ENCODE results near the gene ADRA2A.

The ADRA2A gene

DNA sequence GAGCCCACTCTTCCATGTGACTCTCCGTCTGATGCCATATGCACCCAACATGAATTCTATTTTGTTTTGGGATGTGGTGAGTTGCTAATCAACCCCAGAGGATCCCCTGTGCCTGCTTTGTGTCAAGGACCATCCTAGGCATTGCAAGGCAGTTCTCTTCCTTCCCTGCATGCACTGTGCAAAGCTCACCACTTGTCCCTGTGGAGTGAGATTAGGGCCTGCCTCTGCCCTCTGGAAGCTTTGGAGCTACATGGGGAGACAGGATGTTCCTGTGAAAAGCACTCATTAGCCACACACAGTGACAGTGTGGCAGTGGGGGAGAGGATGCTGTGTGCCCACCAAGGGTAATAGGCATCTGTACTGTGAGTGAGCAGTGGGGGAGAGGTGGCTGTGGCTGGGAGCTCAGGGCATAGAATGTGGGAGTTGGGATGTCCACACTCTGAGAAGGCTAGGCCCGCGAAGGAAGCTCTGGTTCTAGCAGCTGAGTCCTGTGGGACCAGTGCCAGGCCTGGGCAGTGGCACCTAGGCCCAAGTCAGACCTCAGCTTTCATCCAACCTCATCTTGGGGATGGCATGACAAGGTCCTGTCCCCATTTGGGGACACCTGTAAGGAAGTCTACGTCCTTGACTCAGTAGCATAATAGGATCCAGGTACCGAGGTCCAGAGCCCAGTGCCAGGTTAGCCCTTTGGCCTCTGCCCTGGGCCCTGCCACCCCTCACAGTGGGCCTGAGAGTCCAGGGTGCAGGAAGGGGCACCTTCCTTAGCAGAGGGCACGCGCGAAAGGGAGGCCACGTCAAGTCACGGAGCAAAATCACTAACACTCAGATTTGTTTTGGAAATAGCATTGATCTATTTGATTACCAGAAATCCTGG, 6.6 kb downstream of the ADRA2A start:
- no peak for DNase-seq (ENCODE audit: low read depth)

DNA sequence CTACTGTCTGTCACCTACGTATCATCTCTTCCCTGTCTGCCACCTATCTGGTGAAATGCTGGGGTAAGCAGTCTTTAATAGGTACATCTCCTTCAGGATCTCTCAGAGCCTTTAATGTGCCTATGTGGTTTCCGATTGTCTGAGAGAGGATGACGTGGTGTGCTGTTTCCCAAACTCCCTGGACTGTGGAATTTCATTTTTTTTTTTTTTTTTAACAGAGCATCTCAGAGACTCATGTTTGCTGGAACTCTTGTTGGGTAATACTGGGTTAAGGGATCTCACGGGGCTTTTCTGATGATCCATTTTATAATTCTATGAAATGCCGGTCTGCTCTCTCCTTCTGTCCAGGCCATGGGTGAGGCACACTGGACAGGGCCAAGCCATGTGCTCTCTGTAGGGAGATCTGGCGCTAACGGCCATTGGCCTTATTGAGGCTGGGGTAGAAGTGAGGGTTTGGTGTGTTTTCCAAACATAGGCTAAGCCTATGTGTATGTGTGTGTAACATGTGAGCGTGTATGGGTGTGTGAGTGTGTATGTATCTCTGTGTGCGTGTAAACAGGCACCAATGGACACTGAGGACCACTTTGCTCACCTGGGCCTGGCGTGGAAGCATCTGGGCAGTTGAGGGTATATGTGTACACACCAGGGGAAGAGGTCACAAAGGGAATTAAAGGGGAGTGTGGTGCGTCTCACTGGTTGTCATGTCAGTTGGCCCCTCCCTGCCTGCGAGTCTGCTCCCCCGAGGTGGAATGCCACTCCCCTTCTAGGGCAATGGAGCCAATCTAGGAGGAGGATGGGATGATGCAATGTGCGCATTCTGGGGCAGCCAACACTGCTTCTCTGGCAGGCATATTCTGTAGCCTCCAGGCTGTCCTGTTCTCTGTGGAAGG, 7.8 kb downstream of the ADRA2A start:
- no peak for DNase-seq (ENCODE audit: low read depth)

DNA sequence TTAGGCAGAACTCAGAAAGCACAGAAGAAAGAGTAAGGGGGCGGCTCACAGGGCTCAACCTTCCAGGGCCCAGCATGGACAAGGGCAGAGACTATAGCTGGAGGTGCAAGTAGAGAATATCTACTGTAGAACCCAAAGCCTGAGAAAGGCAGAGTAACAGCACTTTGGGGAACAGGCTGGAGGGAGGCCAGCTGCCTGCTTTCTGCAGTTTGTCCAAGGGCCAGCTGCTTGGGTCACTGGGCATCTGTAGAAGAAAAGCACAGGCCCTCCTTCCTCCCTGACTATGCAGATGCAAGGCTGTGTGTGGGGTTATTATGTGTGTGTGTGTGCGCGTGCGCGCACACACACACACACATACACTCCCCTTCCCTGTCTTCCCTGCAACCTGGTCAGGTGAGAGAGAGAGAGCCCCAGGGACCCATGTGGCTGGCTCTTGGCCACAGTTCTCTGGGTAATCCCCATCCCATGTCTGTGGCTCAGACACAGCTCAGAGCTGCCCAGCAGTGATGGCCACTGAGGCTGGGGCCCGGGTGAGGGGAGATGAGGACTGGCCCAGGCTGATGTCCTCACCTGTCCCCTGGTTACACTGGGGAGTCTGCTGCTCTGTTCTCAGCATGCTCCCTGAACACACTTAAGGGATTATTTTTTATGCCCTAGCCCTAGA, 9.0 kb downstream of the ADRA2A start:
- DNase-seq (ENCODE audit: low read depth): no peak

DNA sequence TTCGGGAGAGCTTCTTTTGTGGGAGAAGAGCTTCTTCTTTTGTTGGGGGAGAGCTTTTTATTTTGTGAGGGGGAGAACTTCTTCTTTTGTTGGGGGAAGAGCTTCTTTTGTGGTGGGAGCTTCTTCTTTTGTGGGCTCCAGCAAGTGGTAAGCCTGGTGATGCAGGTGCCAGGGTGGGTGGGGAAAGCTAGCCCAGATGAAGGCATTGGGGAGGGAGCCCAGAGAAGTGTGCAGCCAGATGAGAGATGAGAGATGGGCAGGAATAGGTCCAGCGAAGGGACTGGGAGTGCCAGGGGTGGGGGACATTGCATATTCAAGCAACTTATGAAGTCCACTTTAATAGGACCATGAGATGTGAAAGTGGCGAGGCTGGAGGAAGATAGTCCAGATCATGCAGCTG, 9.7 kb downstream of the ADRA2A start:
- DNase-seq (ENCODE audit: low read depth): no peak

- DNase-seq (ENCODE audit: low read depth): no peak
These were observed 10.5 kb downstream of the ADRA2A start for GRCh38 chr10:111087331-111087756.

GRCh38 chr10:111087968-111088505, 11.2 kb downstream of the ADRA2A start:
- DNase-seq (ENCODE audit: low read depth): no peak

GRCh38 chr10:111089293-111089692, 12.5 kb downstream of the ADRA2A start:
- no peak for DNase-seq (ENCODE audit: low read depth)

- no peak for DNase-seq (ENCODE audit: low read depth)
These were observed 15.0 kb downstream of the ADRA2A start for GRCh38 chr10:111091833-111092232.

- DNase-seq (ENCODE audit: low read depth): no peak
These were observed 17.0 kb downstream of the ADRA2A start for GRCh38 chr10:111093741-111094380.

DNA sequence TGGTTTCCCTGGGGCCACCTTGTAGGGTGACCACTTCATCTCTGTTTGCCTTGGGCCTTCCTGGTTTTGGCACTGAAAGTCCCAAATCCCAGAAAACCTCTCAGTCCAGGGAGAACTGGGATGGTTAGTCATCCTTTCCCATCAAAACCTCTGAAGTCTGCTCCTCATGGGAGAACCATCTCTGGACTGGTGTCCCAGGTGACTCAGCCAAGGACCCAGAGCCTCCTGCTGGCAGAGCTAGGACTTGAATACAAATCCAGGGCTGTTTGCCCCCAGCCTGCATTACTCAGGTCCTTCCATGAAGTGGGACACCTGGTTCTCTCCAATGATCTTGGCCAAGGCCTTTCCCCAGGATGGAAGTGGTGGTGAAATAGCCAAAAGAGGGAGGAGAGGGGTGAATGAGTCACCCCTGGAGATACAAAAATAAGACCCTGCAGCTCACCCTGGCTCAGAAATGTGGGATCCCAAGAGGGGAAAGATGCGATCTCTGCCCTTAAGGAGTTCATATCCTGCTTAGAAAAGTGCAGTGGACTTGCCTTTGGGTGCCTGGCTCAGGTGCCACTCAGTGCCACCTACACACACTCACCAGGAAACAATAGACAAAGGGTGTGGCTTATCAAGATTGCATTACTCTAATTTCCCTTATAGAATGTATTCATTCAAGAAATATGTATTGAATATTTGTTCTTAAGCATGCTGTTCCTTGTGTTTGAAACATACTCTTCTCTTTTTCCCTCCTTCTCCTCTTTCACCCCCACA, 22.0 kb downstream of the ADRA2A start:
- DNase-seq (ENCODE audit: low read depth): no peak

DNA sequence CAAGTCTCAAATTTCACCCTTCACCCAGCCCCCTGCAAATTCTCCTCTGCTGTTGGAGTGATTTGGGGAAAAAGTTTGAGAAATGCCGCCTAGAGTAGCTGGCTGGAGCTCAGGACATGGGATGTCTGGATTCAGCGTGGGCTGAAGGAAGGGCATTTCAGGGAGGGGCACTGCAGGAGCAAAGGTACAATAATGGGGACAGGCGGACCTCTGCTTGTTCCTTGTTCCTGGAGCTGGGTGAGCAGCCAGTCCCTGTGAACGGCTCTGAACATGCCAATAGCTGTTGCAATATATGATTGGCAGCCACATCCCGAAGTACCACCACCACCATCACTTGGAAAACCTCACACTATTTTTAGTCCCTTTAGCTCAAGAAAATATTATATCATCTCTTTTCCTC, 23.4 kb downstream of the ADRA2A start:
- DNase-seq (ENCODE audit: low read depth): no peak

- no peak for DNase-seq (ENCODE audit: low read depth)
These were observed 25.0 kb downstream of the ADRA2A start for GRCh38 chr10:111101796-111102195.

DNA sequence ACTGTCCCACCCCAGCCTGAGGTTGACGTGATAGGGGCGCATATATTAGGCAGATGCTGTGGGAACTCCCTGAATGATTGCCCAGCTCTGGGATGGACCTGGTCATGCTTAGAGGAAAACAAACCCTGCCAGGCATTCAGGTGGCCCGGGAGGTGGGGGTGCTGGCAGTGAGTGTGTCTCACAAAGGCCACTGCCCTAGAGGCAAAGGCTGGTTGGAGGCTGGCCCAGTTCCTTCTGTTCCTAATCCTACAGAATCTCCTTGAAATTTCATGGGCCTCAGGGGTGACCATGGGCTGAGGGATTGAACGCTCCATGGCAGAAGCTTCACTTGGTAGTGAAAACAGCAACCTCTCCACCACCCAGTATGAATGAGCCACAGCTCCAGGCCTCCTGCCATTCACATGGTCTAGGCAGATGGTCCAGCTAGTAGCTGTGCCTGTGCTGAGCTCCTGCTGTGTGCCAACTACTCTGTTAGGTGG, 25.6 kb downstream of the ADRA2A start:
- no peak for DNase-seq (ENCODE audit: low read depth)

- DNase-seq (ENCODE audit: low read depth): no peak
These were observed 26.5 kb downstream of the ADRA2A start for GRCh38 chr10:111103196-111103840.

GRCh38 chr10:111104811-111105210, 28.0 kb downstream of the ADRA2A start:
- DNase-seq (ENCODE audit: low read depth): no peak

DNA sequence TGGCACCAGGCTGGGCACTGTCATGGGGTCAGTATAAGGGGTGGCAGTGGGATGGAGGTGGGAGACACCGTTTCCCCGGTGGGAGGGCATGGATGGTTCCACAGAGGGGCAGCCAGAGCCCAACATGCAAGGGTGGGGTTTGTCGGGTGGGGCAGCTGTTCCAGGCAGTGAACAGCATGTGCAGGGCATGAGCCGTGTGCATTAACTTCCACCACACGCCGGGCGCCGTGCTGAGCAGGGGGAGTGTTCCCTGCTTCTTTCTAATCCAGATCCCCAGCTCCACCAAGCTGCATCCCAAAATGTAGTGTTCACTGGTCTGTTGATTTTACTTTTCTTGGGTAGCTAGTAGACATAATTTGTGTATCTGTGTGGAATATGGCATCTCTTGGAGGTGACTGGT, 29.3 kb downstream of the ADRA2A start:
- DNase-seq (ENCODE audit: low read depth): no peak

DNA sequence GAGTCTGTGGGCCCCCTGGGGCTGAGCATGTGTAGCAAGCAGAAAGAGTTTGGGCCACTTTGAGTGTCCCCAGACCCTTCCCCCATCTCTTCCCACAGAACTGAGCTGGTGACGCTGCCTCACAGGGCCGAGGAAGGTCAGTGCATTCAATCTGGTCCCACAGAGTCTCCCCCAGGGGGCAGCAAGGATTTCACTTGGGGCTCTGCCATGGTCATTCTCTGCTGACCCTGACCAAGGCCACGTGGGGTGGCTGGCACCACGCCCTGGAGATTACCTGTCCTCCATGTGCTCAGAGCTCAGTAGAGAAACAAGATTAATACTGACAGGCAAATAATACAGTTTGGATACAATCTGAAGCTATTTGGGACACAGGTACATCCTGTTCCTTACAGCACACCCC, 30.2 kb downstream of the ADRA2A start:
- DNase-seq (ENCODE audit: low read depth): no peak

DNA sequence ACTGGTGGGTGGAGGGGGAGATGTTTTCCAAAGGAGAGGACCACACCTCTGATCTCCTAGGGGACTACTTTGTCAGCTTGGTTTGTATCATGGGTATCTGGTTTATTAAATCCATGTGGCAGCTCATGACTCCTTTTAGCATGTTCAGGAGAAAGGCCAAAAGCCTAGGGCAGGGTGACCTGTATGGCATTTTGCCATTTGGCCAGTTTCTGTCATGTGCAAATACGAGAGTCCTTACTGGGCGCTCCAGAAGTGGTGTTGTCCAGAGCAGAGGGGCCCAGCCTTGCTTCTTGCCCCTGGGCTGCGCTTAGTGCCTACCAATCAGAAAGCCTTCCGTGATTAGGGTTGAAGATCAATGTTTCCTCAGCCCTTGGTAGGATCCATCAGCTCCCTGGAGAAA, 31.0 kb downstream of the ADRA2A start:
- no peak for DNase-seq (ENCODE audit: low read depth)

DNA sequence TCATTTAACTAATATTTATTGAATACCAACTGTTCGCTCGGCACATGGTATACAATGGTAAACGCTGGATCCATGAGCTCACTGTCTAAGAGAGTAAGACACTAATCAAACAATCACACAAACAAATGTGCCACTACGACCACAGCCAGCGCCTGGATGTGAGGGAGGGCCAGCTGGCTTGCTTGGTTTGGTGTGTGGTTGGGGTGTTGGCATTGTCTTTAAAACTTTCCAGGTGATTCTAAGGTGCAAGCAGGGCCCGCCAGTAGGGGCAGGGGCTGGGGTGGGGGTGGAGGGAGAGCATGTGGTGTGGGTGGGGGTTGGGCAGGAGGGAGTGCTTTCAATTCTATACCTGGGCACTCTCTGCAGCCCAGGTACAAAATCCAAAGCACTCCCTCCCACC, 31.6 kb downstream of the ADRA2A start:
- DNase-seq (ENCODE audit: low read depth): no peak

GRCh38 chr10:111109501-111110242, 32.8 kb downstream of the ADRA2A start:
- DNase-seq (ENCODE audit: low read depth): no peak
